NOMO-1 (cell line): ENCODE measurements around the gene FKBP1A.

Experiments used
- DNase-seq, 2 experiments: peaks; one replicate each; lab custom pipeline; 2025; ENCODE audit not compliant: unreplicated experiment in 2 of 2; lab: John Stamatoyannopoulos, UW

The FKBP1A gene

DNA sequence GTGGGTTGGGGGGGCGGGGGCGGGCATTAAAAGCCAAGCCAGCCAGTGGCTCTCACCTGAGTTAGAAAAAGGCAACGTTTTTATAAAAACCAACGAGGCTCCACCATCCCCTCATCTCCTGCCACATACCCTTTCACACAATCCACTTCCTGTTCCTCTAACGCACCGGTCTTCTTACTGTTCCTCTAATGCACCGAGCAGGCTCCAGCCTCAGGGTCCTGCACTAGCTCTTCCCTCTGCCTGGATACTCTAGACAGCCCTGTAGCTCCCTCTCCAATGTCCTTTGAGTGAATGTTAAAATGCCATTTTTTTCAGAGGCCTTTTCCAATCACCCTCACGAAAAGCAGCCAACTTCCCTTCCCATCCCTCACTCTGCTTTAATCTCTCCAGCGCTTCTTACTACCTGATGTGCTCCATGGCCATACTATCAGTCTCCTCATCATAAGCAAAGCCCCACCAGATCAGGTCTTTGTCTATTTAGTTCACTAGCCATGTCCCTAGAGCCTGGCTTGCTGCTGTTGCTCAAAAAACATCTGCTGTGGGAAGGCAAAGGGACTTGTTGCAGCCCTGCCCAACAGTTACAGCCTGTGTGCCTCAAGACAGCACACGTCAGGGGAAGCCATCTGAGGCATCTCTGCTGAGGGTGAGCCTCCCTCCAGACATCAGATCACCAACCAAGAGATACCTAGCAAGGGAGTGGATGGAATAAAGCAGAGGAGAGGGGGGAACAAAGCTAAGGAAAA lies 3.9 kb downstream of the FKBP1A start:
- DNase-seq, result peak; percentile 41

DNA sequence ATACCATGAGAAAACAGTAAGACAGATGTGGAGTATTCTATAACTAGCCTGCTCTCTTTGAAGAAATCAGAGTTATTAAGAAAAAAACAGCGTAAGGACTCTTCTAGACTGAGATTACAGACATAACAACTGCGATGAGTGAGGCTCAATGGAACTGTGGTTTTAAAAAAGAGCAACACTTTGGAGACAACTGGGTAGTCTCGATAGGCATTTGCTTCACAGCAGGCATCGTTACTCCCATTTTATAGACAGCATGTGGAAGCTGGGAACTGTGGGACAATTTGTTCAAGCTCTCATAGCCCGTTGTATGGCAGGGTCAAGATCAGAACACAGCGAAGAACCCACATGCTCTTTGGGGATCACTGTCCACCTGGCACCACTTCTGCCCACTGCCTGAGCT lies 4.6 kb downstream of the FKBP1A start:
- DNase-seq, result no peak

DNA sequence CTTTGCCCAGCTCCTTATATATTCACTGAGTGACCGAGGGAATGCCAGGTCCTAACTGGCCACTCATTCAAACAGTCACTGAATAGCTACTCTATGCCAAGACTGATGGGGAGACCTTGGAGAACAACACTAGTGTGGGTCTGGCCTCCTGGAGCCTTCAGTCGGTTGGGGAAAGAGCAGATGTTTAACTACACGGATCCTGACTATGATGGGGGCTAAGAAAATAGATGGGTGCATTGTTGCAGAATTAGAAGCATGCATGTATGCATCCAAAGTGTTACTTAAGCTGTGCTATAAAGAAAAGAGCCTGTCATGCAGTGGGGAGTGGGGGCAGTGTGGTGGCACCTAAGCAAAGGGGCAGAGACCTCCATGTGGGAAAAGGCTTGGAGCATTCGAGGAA lies 6.5 kb downstream of the FKBP1A start:
- DNase-seq, result no peak

DNA sequence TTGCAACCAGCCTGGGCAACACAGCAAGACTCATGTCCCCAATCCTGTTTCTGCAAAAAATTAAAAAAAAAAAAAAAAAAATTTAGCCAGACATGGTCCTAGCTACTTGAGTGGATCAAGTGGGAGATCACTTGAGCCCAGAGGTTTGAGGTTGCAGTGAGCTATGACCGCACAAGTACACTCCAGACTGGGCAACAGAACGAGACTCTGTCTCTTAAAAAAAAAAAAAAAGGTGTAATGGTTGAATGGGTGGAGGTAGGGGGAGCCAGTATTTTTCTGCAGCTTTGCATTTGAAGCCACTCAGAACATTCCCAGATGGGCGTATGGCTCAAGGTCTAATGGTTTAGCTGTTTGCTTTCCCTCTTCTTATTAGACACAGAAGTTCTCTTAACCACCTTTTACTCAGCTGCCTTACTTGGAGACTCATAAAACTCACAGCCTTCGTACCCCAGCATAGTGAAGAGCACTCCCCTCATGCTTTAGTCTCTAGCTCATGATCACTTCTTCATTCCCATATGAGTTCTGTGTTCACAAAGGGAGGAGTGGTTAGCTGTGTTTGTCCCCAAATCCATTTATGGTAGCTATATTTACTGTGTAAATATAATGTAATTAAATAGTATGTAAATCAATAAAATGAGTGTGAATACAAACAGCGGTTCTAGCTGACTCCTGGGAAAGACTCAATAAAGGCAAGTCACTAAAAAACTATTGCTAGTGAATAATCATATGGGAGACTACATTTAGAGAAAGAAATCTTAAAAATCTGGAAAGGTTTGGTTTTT lies 9.0 kb downstream of the FKBP1A start:
- no peak for DNase-seq

DNA sequence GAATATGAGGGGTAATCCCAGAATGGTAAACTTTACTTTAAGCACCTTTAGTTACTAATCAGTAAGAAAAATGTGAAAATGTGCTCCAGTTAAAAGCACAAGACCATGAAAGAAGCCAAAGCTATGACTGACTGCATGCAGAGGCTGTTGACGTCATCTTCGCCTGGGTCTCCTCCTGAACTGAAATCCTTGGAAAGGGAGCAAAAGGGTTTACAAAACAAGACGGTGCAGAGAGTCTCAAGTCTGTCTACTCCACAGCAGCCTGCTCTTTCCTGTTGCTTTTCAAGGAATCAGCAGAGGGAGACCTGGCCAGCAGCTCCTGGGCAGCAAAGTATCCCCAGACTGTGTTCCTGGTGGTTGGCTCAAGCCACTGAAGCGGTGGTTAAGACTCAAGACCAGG lies 10.2 kb downstream of the FKBP1A start:
- no peak for DNase-seq

DNA sequence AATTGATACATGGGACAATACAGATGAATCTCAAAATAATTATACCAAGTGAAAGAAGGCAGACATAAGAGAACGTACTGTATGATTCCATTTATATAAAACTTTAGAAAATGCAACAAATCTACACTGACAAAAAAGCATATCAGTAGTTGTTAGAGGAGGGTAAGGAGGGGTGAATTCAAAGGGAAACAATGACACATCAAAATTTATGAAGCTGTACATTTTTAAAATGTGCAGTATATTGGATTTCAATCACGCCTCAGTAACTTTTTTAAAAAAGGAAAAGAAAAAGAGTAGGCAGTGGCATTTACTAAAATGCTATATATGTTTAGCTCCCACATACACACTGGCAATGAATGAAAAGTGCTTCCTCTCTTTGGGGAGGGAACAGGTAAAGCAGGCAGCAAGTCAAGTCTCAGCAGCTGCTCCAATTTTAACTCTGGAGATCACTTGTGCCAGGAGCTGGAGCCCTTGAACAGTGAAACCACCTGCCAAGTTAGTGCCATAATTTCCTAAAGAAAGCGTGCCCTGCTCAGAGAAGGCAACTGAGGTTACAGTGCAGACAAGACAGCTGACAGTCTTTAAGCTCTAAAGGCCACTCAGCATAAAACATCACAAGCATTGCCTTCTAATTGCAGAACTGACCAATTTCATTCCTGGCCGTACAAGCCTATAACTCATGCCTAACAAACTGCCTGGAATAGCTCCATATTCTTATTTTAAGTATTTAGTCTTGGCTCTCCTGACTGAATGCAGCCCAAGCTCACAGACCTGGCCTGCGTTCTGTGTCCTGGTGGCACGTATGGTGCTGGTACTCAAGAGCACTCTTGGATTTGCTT lies 10.9 kb downstream of the FKBP1A start:
- DNase-seq, result no peak

DNA sequence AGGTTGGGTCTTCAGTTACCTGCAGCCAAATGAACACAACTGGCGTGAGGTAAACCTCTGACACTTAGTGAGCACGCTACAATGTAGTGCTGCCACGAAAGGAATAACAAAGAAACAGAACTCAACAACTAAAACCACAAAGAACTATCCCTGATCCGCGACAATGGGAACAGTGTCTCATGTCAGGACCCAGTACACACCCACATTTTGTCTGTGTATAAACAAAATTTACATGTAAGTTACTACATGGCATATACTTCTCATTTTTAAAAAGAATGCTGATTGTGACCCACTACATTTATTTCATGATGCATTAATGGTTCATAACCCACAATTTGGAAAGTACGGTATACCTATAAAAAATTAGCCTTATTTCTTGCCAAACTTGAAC lies 14.1 kb downstream of the FKBP1A start:
- no peak for DNase-seq

DNA sequence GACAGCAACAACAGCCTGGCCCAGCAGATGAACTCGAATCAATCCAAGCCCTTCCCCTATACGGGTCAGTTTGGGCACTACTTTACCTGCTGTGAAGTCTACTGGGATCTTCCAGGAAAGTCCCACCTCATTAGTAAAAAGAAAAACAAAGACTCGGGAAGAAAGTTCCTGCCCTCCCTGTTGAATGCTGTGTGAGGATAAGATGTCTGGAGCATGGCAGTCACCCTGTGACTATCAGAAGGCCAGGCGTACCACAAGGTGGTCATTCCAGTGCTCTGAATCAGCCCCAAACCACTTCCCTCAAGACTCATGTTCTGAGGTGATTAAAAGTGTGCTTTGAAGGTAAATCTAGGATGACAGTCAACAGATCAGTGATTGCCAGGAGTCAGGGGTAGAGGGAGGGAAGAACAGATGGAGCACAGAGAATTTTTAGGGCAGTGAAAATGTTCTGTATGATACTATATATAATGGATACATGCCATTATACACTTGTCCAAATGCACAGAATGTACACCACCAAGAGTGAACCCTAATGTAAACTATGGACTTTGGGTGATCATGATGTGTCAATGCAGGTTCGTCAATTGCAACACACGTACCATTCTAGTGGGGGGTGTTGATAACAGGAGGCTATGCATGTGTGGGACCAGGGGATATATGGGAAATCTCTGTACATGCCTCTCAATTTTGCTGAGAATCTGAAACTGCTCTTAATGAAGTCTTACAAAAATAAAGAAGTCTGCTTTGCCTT lies 14.7 kb downstream of the FKBP1A start:
- DNase-seq, result no peak

DNA sequence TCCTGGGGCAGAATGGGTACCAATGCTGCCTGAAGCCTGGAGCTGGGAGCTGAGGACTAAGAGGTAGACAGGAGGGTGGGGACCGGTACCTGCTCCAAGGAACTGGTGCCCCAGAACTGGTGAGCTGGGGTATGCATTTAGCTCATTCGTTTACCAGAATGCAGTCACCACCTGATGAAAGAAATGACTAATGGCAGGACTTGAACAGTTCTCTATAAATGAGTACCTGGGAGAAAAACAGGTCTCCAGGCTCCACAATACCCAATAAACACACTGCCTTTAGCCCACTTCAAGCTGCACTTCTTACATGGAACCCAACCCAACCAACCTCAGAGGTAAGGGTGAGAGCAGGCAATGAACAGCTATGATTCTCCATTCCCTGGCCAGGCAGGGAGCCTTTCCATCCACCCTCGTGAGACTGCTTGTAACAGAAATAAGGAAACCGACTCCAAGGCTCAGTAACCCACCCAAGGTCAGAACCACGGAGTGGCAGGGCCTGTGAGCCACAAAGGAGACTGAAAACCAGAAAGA lies 15.4 kb downstream of the FKBP1A start:
- DNase-seq, result no peak

DNA sequence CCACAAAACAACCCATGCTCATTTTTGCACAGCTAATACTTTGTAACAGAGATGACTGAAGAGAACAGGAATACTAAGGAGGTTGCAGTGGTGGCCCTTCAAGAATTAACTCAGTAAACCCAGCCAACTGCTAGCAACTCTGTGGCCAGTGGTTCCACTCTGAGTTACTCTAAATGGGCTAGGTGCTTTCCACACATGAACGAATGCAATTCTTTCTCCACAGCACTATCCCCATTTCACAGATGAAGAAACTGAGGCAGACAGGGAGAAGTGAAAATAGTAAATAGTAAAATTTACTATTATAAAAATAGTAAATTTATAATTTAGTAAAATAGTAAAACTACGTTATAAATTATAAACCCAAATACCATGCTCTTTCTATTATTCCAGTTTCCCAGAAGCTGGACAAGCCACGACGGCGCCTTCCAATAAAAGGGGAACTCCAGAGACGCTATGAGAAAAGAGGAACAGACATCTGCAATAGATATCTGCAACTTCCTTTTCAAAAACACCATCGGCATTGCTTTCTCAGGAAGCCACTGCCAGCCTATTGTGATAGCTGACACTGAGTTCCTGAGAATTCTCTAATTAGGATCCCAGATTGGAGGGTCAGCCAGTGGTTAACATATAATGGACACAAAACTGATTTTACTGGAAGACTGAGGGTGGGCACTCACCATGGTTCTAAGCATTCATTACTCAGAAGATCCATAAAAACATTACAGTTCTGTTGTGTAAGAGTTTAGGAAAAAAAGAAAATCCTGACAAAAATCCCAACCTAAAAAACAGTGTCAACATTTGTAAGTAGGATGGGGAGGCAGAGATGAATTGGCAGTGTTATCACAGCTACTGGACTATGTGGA lies 16.2 kb downstream of the FKBP1A start:
- DNase-seq, result peak; percentile 66 to 87

DNA sequence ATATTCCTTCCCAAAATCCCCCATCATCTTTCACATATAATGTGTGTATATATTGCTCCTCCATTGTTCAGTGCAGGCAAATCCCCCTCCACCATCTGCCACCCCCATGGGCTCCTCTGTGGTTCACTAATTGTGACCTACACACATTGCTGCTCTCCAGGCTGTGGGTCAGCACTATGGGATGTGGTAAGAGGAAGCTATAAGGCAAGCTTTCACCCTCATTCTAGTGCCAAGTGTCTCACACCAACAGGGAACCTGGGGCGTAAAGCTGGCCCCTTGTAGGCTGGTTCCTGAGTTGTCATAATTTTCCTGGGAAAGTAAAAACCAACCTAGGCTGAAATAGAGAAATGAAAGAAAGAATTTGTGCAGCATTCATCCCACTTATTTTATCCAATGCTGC lies 16.8 kb downstream of the FKBP1A start:
- peak in 1 of 2 experiments; percentile 25 for DNase-seq

DNA sequence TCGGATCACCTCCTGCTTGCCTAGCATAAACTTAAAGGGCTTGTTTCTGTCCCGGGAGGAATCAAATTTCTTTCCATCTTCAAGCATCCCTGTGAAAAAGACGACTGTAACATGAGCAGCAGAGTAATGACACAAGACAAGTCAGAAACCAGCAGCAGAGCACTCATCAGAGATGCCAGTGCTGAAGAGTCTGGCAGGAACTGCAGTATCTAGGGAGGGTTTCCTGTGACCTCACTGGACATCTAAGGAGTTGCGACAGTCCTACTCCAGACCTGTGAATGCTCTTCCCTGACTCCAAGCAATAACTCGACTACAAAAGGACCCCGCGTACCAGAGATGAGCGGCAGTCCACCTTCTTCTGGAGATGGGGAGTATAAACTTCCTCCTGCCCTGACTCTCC lies 17.3 kb downstream of the FKBP1A start:
- DNase-seq, result peak in 1 of 2 experiments; percentile 8

DNA sequence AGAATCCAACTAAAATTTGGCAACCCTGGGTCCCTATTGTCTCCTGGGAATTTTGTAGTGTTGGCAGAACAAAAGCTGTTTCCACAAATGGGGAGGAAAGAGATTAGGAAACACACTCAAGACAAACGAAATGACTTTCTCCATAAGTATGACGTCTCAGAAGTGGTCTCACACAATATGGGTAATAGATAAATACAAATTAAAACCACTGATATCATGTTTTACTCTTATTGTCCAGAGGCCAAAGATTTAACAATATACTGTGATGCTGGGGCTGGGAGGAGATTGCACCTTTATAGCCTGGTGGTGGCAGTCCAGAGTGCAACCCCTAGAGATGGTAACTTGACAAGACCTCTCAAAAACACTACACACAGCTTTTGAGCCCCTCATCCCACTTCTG lies 18.6 kb downstream of the FKBP1A start:
- DNase-seq, result no peak

DNA sequence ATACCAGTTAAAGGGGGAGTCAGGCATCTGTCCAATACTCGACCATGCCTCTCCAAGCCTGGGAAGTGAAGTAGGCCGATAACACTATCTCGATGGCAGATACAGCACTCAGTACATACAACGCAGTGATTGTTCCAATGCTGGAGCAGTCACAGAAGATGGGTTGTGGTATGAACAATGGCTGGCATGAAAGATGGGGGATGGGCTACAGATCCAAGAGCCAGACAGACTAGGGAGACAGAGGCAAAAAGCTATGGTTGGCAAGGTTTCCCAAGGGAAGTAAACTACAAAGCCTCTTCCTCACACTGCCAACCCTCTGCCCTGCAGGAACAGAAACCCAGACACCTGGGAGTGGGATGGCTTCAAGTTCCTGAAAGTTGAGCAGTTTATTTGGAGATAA lies 19.2 kb downstream of the FKBP1A start:
- DNase-seq, result no peak

DNA sequence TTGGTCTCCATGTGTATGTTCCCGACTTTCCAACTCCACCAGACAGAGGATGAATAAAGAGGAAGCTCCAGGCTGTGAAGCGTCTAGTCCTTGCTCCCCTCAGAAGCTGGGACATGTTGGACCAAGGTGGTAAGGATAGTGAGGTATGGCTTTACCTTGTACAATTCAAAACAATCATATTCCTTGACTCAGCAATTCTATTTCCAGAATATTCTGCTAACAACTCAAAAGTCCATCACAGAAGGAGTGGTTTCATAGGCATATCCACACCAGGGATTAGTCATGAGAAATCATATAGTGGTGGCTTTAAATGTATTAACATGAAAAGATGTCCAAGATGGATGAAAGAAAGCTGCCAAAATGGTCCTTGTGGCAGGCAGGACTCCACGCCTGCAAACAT lies 19.8 kb downstream of the FKBP1A start:
- DNase-seq, result no peak

DNA sequence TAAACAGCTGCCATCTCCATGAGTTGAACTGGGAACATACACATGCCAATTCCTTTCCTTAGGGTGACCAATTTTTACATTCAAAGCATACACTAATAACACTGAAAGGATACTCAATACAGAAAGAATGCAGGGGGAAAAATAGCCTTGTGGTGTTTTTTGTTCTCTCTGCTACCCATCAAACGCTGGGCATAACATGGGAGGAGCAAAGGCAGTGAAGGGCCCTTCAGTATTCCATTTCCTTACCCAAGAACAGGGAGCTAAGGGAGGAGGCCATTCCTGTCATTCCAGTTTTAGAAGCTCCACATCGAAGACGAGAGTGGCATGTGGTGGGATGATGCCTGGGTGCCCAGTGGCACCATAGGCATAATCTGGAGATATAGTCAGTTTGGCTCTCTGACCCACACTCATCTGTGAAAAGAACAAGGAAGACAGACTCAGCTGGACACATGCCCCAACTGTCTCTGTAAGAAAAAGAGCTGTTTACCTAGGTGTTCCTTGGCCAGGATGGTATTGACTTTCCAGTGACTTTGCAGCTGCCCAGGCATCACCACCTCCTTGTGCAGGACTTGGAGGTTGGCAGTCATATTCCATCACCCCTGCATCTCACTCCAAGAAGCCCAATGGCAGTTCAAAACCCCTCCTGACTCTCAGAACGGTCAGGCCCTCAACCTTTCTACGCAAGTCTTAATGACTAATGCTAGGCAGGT lies 20.9 kb downstream of the FKBP1A start:
- DNase-seq, result no peak

DNA sequence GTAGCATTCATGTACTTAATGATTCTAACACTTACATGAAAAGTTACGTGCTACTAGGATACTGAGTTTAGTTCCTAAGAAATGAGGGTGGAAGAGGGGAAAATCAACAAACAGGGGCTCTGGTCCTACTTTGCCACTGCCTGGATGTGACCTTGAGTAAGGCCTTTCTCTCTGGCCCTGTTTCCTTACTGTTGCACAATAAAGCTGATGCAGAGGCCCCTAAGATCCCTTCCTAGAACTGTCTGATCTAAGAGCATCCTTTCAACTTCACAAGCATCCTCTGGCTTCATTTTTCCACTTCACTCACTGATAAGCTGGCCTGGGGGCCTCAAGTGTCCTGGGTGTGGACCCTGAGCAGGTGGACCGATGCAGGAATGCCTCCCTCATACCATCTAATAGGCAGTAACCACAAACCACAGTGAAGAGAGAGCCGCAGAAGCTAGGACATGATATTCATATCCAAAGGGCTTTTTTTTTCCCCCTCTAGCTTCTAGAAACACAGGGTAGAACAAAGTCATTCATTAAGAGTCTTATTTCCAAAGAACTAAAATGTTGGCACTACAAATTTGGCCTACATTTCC lies 21.6 kb downstream of the FKBP1A start:
- DNase-seq, result no peak

DNA sequence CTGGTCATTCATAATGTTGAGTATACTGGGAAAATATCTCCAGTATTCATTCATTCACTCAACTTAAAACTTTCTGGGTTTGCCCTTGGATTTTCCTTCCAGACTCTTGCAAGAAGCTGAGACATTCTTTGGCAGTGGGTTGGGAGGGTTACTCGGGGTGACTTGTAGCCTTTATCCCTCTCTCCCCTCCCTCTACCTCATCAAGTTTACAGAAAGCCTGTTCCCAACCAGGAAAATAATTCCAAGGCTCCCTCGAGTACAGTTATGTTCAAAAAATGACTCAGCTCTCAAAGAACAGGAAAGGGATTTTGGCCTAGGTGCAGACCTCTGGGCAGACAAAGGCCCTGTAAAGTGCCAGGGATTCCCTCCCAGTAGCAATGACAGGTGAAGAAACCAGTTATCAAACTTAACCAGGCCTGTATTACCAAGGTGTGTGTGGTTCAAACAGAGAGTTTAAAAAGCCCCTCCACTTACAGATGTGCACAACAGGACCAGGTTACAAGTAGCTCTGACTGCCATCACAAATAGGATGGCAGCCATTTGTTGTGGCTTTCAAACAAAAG lies 22.2 kb downstream of the FKBP1A start:
- DNase-seq, result no peak
